Stimulated activated CD8-positive, alpha-beta memory T cell treated with anti-CD3 and anti-CD28 coated beads, Interleukin-12 subunit alpha, Interleukin-12 subunit beta, amount 100 ng/mL, for 24 hours (primary cell): Measurements from ENCODE around the gene IMP3.
"Not testable (repeated sequence)": the region's sequence is repeated elsewhere in the genome, so short reads cannot be mapped to it uniquely, and the experiment has no call there.

Experiments used
- DNase-seq: peaks from one replicate; pipeline ENCODE4 v3.0.0-alpha.2; 2020; ENCODE audit errors: extremely low read depth

IMP3 gene

GRCh38 chr15:75650908-75651809 lies 11.1 kb upstream of the IMP3 start:
- no peak for DNase-seq

GRCh38 chr15:75649848-75650247 lies 9.8 kb upstream of the IMP3 start:
- DNase-seq, result no peak

- no peak for DNase-seq
These were observed 9.2 kb upstream of the IMP3 start for GRCh38 chr15:75649045-75649761.

- no peak for DNase-seq
These were observed 8.4 kb upstream of the IMP3 start for GRCh38 chr15:75648156-75649000.

- DNase-seq, result peak; percentile 28
These were observed 7.5 kb upstream of the IMP3 start, which contains the start of gene SNX33 for GRCh38 chr15:75647370-75648155. TSS of gene SNX33 (plus strand) at chr15:75647912. CDS start at chr15:75649103, 1,191 bp downstream.

GRCh38 chr15:75646944-75647364 lies 6.9 kb upstream of the IMP3 start:
- no peak for DNase-seq

- DNase-seq, result no peak
These were observed 6.3 kb upstream of the IMP3 start for GRCh38 chr15:75646112-75646943.

GRCh38 chr15:75644376-75644775 lies 4.4 kb upstream of the IMP3 start:
- no peak for DNase-seq

- DNase-seq, result no peak
These were observed 1.6 kb upstream of the IMP3 start for GRCh38 chr15:75641603-75642002.

- no peak for DNase-seq
These were observed 1.1 kb upstream of the IMP3 start for GRCh38 chr15:75641179-75641503.

GRCh38 chr15:75640483-75641178 lies 607 bp upstream of the IMP3 start:
- DNase-seq, result no peak

- DNase-seq, result no peak
These were observed 774 bp downstream of the IMP3 start for GRCh38 chr15:75639191-75639708.

- DNase-seq, result no peak
These were observed 2.6 kb downstream of the IMP3 start for GRCh38 chr15:75637245-75638009.

GRCh38 chr15:75636026-75636425 lies 4.0 kb downstream of the IMP3 start:
- DNase-seq, result no peak

GRCh38 chr15:75633922-75634321 lies 6.1 kb downstream of the IMP3 start:
- DNase-seq, result not testable (repeated sequence)

- no peak for DNase-seq
These were observed 8.1 kb downstream of the IMP3 start for GRCh38 chr15:75631935-75632334.

- DNase-seq, result peak; percentile 90
These were observed 14.3 kb downstream of the IMP3 start, which contains the start of gene SNUPN for GRCh38 chr15:75625542-75626347. TSS of gene SNUPN (minus strand) at chr15:75625725. CDS start at chr15:75621051, 4,674 bp downstream.

GRCh38 chr15:75622505-75622904 lies 17.5 kb downstream of the IMP3 start:
- DNase-seq, result no peak
